Caco-2 (cell line): Measurements from ENCODE around the gene AURKA. TPM values are rescaled to one million over a fixed set of nuclear protein-coding genes. Genes with fewer than 3 reads are reported as not detected.

Experiments used
- BruUV-seq: library from RNA; stranded (reverse); fragments of 400-500 nt; replicated peaks from 2 replicates; lab custom pipeline; 2021; lab: Mats Ljungman, UMichigan
- CTCF ChIA-PET: fragments of 300-600 bp; sonication (Branson Sonifier 250); formaldehyde crosslinking; loops from one replicate; lab custom pipeline; 2022; ENCODE audit warnings: antibody characterized with exemption; lab: Charles Lee
- POLR2A ChIA-PET: fragments of 300-600 bp; sonication (Branson Sonifier 250); formaldehyde crosslinking; loops from one replicate; lab custom pipeline; 2022; ENCODE audit warnings: antibody characterized with exemption; lab: Charles Lee
- DNase-seq, 2 experiments: peaks; one replicate each; pipeline versions ENCODE4 v3.0.0 to v3.0.0-alpha.2; 2020 to 2022
- H3K27me3 ChIP-seq: replicated peaks from 2 replicates; pipeline ENCODE4 v1.6.0; 2011; ENCODE audit warnings: low read length; ENCODE audit not compliant: control insufficient read depth, insufficient read depth
- H3K36me3 ChIP-seq: 2 replicates; pipeline ENCODE4 v1.5.1; 2011; ENCODE audit warnings: low read length; ENCODE audit not compliant: control insufficient read depth, insufficient read depth
- H3K4me1 ChIP-seq: fragments of 250-450 bp; sonication (Bioruptor Pico); 2 replicates; pipeline ENCODE4 v1.5.1; 2020; ENCODE audit warnings: mild to moderate bottlenecking
- H3K4me3 ChIP-seq: 2 replicates; pipeline ENCODE4 v1.5.1; 2011; ENCODE audit warnings: low read depth, mild to moderate bottlenecking, control low read depth, low read length
- H3K9me3 ChIP-seq: fragments of 250-450 bp; sonication (Bioruptor Pico); 2 replicates; pipeline ENCODE4 v1.5.1; 2020; ENCODE audit warnings: mild to moderate bottlenecking, moderate library complexity
- H3K27ac Mint-ChIP-seq: one replicate; pipeline ENCODE4 v1.8.0; 2022; ENCODE audit warnings: mixed read lengths; ENCODE audit not compliant: unreplicated experiment
- H3K27me3 Mint-ChIP-seq: one replicate; pipeline ENCODE4 v1.8.0; 2022; ENCODE audit warnings: mixed read lengths; ENCODE audit not compliant: insufficient read depth, unreplicated experiment
- H3K36me3 Mint-ChIP-seq: one replicate; pipeline ENCODE4 v1.8.0; 2022; ENCODE audit warnings: mild to moderate bottlenecking, mixed read lengths; ENCODE audit not compliant: insufficient read depth, unreplicated experiment
- H3K4me1 Mint-ChIP-seq: one replicate; pipeline ENCODE4 v1.8.0; 2022; ENCODE audit warnings: low read depth, mixed read lengths; ENCODE audit not compliant: unreplicated experiment
- H3K4me3 Mint-ChIP-seq: one replicate; pipeline ENCODE4 v1.8.0; 2022; ENCODE audit warnings: mild to moderate bottlenecking, moderate library complexity, mixed read lengths; ENCODE audit not compliant: unreplicated experiment
- H3K9me3 Mint-ChIP-seq: one replicate; pipeline ENCODE4 v1.8.0; 2022; ENCODE audit warnings: mixed read lengths; ENCODE audit not compliant: unreplicated experiment
- intact Hi-C: fragments of 100-400 bp; cut with micrococcal nuclease; formaldehyde crosslinking; loops from one replicate; pipeline ENCODE4 v1.10.0; 2022; ENCODE audit not compliant: unreplicated experiment
- total RNA-seq: library from RNA; stranded (reverse); gene quantifications from 2 replicates; pipeline ENCODE4 v1.2.3, GENCODE V29; 2022
- TF ChIP-seq, protein P1 (sequence below), 2 experiments: fragments of 200-600 bp in 1 of 2; IDR thresholded peaks; 1 replicate in 1 of 2; 2 replicates in 1 of 2; pipeline versions ENCODE4 v1.5.1 to v1.8.0; 2011 to 2022; ENCODE audit warnings: antibody characterized with exemption in 1 of 2, control low read depth in 1 of 2, inconsistent platforms in 1 of 2, low read depth in 1 of 2, low read length in 1 of 2, mild to moderate bottlenecking in 1 of 2, moderate library complexity in 1 of 2; ENCODE audit not compliant: insufficient read depth in 1 of 2, severe bottlenecking in 1 of 2, unreplicated experiment in 1 of 2

Gene AURKA
- total RNA-seq, 1 experiment from 2014 or later, result 233 TPM

DNA sequence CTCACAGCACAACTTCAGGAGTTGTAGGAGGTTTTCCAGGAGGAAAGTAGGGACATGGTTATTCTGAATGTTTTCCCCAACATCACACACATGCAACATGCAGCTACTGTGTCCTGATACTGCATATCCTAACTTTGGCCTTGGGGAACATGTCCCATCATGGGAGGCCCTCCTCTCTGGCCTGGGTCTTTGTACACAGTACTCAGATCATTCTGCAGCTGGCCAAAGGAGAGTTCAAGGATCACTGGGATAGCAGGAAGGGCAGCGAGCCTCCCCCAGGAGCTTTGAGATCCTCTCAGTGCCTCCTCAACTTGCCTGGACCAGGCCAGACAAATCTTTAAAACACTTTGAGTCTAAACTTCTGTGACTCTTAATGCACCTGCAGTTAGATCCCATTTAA lies 32.9 kb upstream of the AURKA start:
- no peaks in the 10 kb centered on the region for H3K9me3 ChIP-seq
- H3K27me3 ChIP-seq, result no peaks in the 10 kb centered on the region
- CTCF ChIA-PET, result no interaction called here
- H3K9me3 Mint-ChIP-seq, result no peaks in the 10 kb centered on the region
- no peak overlapping the region for H3K4me3 Mint-ChIP-seq
- H3K27me3 Mint-ChIP-seq, result no peaks in the 10 kb centered on the region
- intact Hi-C loops, result no loop called here
- no peak overlapping the region for H3K27ac Mint-ChIP-seq
- no peak overlapping the region for H3K4me3 ChIP-seq
- DNase-seq, result no peak
- H3K4me1 ChIP-seq, result peaks cover 22% of the 10 kb centered on the region
- no TSS peak for BruUV-seq
- no peaks in the 10 kb centered on the region for H3K36me3 Mint-ChIP-seq
- POLR2A ChIA-PET, result interaction anchor here (0.6 kb wide), 1 partner anchor 89 kb away, joined by 4 read pairs; no protein-coding TSS in a partner anchor
- H3K36me3 ChIP-seq, result no peaks in the 10 kb centered on the region
- TF ChIP-seq, protein P1, sequence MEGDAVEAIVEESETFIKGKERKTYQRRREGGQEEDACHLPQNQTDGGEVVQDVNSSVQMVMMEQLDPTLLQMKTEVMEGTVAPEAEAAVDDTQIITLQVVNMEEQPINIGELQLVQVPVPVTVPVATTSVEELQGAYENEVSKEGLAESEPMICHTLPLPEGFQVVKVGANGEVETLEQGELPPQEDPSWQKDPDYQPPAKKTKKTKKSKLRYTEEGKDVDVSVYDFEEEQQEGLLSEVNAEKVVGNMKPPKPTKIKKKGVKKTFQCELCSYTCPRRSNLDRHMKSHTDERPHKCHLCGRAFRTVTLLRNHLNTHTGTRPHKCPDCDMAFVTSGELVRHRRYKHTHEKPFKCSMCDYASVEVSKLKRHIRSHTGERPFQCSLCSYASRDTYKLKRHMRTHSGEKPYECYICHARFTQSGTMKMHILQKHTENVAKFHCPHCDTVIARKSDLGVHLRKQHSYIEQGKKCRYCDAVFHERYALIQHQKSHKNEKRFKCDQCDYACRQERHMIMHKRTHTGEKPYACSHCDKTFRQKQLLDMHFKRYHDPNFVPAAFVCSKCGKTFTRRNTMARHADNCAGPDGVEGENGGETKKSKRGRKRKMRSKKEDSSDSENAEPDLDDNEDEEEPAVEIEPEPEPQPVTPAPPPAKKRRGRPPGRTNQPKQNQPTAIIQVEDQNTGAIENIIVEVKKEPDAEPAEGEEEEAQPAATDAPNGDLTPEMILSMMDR (IDR thresholded peaks at IDR 0.05; ENCODE audit: insufficient read depth in 1 of 2, low read depth in 1 of 2, low read length in 1 of 2, severe bottlenecking in 1 of 2, unreplicated experiment in 1 of 2), result no peak
- H3K4me1 Mint-ChIP-seq, result peaks cover 24% of the 10 kb centered on the region

DNA sequence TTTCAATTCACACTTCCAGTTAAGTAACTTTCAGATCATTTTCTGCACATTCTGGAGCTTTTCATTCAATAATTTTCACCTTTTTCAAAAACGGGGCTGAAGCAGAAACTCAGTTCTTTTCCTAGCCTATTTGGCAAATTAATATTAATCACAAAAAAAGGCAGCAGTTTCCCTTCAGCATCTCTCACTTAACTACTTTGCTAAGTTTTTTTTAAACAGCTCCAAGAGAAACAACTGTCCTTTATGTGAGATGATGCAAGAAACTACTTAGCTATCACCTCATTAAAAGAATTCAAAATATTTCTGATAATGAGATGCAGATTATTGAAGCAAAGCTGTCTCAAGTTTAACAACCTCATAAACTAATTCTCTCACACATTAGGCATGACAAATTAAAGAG lies 31.9 kb upstream of the AURKA start:
- no peaks in the 10 kb centered on the region for H3K9me3 Mint-ChIP-seq
- intact Hi-C loops, result no loop called here
- BruUV-seq, result no TSS peak
- CTCF ChIA-PET, result interaction anchor here (0.7 kb wide), 1 partner anchor 863 kb away, joined by 3 read pairs; no protein-coding TSS in a partner anchor
- H3K27me3 Mint-ChIP-seq, result no peaks in the 10 kb centered on the region
- no peak overlapping the region for H3K27ac Mint-ChIP-seq
- H3K36me3 Mint-ChIP-seq, result no peaks in the 10 kb centered on the region
- H3K4me1 Mint-ChIP-seq, result peaks cover 18% of the 10 kb centered on the region
- Histone ChIP-seq H3K36me3 (no peaks in the 10 kb centered on the region), H3K27me3 (no peaks in the 10 kb centered on the region), H3K9me3 (no peaks in the 10 kb centered on the region), H3K4me1 (peaks cover 20% of the 10 kb centered on the region), H3K4me3 (no peak overlapping the region)
- no peak for DNase-seq
- POLR2A ChIA-PET, result interaction anchor here (0.5 kb wide), 1 partner anchor 12 kb away, joined by 5 read pairs; the partner anchor contains the start of gene CASS4
- H3K4me3 Mint-ChIP-seq, result no peak overlapping the region
- TF ChIP-seq, protein P1 (IDR thresholded peaks at IDR 0.05; ENCODE audit: insufficient read depth in 1 of 2, low read depth in 1 of 2, low read length in 1 of 2, severe bottlenecking in 1 of 2, unreplicated experiment in 1 of 2), result no peak

DNA sequence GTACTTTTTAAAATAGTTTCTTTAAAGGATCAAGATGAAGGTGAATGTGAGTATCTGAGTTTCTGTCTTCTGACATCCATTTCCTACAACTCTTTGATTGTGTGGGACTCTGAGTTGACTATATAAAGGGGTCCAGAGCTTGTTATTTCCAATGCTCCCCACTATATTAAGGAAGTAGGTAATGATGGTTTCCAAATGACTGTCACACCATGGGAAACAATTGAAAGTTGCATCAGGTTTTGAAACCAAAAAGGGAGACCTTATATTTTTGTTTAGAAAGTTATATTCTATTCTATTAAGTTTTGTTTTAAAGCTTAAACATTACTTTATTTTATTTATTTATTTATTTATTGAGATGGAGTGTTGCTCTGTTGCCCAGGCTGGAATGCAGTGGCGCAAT lies 31.2 kb upstream of the AURKA start:
- CTCF ChIA-PET, result interaction anchor here (0.7 to 1.4 kb wide), 2 partner anchors 31 to 864 kb away, joined by 3 to 4 read pairs; partner anchors contain the start of genes AURKA and CSTF1
- peaks cover 20% of the 10 kb centered on the region for H3K4me1 ChIP-seq
- Mint-ChIP-seq H3K36me3 (no peaks in the 10 kb centered on the region), H3K9me3 (no peaks in the 10 kb centered on the region), H3K27ac (no peak overlapping the region), H3K4me1 (peaks cover 22% of the 10 kb centered on the region), H3K4me3 (no peak overlapping the region), H3K27me3 (no peaks in the 10 kb centered on the region)
- H3K9me3 ChIP-seq, result no peaks in the 10 kb centered on the region
- no peak for DNase-seq
- POLR2A ChIA-PET, result interaction anchor here (0.5 kb wide), 1 partner anchor 11 kb away, joined by 5 read pairs; the partner anchor contains the start of gene CASS4
- intact Hi-C loops, result no loop called here
- H3K27me3 ChIP-seq, result no peaks in the 10 kb centered on the region
- TF ChIP-seq, protein P1 (IDR thresholded peaks at IDR 0.05; ENCODE audit: insufficient read depth in 1 of 2, low read depth in 1 of 2, low read length in 1 of 2, severe bottlenecking in 1 of 2, unreplicated experiment in 1 of 2), result no peak
- H3K4me3 ChIP-seq, result no peak overlapping the region
- no TSS peak for BruUV-seq
- H3K36me3 ChIP-seq, result no peaks in the 10 kb centered on the region
